RWPE1 (cell line): Measurements from ENCODE around the gene SYNJ1.

Source experiments
- CTCF ChIA-PET: fragments of 350-600 bp; sonication (Branson Sonifier 250); formaldehyde crosslinking; extraction: SDS; loops from one replicate; lab custom pipeline; 2021; lab: Yijun Ruan, JAX
- POLR2A ChIA-PET: fragments of 400-600 bp; formaldehyde crosslinking; extraction: SDS; loops from one replicate; lab custom pipeline; 2020; ENCODE audit warnings: antibody characterized with exemption; ENCODE audit not compliant: low non-redundant PET; lab: Yijun Ruan, JAX
- DNase-seq: peaks from one replicate; pipeline ENCODE4 v3.0.0; 2012; ENCODE audit warnings: low spot score
- H3K27ac ChIP-seq: fragments of 450-650 bp; 2 replicates; pipeline ENCODE4 v1.5.1; 2017
- TF ChIP-seq, protein P1 (sequence below): fragments of 450-650 bp; conservative IDR thresholded peaks from 2 replicates; pipeline ENCODE4 v1.5.1; 2017; ENCODE audit warnings: low read depth, mild to moderate bottlenecking

SYNJ1 gene

DNA sequence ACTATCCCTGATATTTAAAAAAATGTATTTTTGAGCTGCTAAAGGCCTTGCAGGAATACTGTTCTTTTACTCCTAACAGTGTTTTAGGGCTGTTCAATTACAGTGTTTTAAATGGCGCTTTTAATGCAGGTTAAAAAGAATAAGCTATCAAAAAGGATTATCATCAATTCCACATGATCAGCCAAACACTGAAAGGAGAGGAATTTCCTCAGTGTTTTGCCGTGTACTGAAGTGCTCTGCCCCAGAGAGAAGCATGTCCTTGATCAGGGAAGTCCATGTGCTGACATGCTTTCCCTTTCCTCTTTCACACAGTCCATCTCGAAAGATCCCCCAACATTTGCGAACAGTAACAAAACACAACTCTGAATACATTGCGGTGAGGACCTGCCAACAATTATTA lies 119.0 kb downstream of the SYNJ1 start:
- no peak overlapping the region for H3K27ac ChIP-seq
- TF ChIP-seq, protein P1, sequence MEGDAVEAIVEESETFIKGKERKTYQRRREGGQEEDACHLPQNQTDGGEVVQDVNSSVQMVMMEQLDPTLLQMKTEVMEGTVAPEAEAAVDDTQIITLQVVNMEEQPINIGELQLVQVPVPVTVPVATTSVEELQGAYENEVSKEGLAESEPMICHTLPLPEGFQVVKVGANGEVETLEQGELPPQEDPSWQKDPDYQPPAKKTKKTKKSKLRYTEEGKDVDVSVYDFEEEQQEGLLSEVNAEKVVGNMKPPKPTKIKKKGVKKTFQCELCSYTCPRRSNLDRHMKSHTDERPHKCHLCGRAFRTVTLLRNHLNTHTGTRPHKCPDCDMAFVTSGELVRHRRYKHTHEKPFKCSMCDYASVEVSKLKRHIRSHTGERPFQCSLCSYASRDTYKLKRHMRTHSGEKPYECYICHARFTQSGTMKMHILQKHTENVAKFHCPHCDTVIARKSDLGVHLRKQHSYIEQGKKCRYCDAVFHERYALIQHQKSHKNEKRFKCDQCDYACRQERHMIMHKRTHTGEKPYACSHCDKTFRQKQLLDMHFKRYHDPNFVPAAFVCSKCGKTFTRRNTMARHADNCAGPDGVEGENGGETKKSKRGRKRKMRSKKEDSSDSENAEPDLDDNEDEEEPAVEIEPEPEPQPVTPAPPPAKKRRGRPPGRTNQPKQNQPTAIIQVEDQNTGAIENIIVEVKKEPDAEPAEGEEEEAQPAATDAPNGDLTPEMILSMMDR: no peak
- DNase-seq: no peak
- CTCF ChIA-PET: interaction anchor here (0.5 to 1.9 kb wide), 3 partner anchors 8 to 514 kb away, joined by 3 to 9 read pairs (median 3); no protein-coding TSS in a partner anchor
- POLR2A ChIA-PET: no interaction called here

DNA sequence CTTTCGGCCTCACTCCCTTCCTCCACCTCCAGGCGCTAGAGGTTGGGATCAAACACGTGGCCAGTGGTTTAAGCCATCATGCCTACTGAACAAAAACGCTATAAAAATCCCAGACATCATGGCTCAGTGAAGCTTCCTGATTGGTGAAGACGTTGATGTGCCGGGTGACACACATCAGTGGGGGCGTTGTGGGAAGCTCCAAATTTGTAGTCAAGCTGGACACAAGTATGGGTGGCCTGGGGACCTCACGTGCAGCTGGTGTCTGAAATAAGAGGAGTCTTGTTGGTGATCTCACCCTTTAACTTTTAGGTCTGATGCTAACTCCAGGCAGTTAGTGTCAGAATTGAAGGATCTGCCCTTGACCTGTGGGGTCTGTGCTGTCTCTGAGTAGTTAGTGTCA lies 122.3 kb downstream of the SYNJ1 start:
- TF ChIP-seq, protein P1: no peak
- no peak overlapping the region for H3K27ac ChIP-seq
- CTCF ChIA-PET: interaction anchor here (0.6 kb wide), 1 partner anchor 17 kb away, joined by 3 read pairs; no protein-coding TSS in a partner anchor
- POLR2A ChIA-PET: interaction anchor here (0.7 kb wide), 1 partner anchor 204 kb away, joined by 9 read pairs; no protein-coding TSS in a partner anchor
- DNase-seq: no peak

DNA sequence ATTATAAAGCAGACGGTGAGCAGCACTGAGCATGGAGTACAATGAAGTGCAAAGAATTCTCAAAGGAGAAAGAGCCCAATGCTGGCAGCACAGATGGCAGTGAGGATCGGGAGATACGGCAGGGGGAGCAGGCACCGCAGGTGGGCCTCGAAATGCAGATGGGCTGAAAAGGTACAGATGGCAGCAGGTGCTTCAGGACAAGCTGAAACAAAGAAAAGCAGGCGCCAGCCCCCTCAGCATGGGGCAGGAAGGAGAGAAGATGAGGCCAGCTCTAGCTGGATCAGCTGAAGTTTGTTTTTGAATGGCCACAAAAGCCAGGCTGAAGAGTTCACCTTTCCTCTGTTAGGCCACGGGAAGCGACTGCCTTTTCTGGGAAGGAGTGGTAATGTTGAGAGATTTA lies 123.3 kb downstream of the SYNJ1 start:
- ChIA-PET CTCF (no interaction called here), POLR2A (no interaction called here)
- no peak overlapping the region for H3K27ac ChIP-seq
- TF ChIP-seq, protein P1: no peak
- DNase-seq: no peak

DNA sequence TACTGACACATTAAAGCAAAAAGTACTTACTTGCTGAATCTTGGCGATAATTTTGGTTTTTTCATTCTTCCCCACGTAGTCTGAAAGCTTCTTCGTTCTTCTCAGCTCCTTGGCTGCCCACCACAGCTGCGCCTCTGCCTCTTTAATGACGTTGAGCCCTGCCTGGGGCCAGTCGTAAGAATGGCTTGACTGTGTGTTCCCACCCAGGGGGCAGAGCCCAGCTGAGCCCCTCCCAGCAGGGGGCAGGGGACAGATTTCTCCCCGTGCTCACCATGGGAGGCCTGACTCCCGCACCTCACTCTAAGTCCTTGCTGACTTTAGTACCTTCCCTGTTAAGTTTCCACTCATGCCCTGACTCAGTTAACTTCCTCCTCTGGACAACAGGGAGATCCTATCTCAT lies 124.7 kb downstream of the SYNJ1 start:
- ChIA-PET POLR2A (no interaction called here), CTCF (no interaction called here)
- TF ChIP-seq, protein P1: no peak
- DNase-seq: no peak
- H3K27ac ChIP-seq: no peak overlapping the region

DNA sequence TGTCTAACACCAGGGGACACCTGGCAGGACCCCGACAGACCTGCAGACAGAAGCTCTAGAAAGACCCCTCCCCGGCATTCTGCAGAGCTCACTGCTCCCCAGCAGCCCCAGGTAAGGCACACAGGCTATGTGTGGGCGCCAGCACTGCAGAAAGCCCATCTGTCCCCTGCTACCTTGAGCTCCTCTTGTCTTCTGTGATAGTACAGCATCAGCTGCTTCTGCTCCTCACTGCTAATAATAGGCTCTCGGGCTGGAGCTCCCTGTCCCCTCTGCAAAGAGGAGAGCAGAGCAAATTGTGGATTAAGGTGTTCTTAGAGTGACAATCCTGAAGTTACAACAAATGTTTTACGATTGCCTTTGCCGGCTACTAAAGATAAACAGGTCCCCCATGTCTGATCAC lies 125.7 kb downstream of the SYNJ1 start:
- peak overlapping the region; percentile 41; the same call in 1 of the 2 replicates for H3K27ac ChIP-seq
- POLR2A ChIA-PET: no interaction called here
- no peak for DNase-seq
- TF ChIP-seq, protein P1: no peak
- CTCF ChIA-PET: interaction anchor here (1.0 to 2.0 kb wide), 5 partner anchors 8 to 821 kb away, joined by 3 to 14 read pairs (median 5); partner anchors contain the start of genes CFAP298 and MIS18A

DNA sequence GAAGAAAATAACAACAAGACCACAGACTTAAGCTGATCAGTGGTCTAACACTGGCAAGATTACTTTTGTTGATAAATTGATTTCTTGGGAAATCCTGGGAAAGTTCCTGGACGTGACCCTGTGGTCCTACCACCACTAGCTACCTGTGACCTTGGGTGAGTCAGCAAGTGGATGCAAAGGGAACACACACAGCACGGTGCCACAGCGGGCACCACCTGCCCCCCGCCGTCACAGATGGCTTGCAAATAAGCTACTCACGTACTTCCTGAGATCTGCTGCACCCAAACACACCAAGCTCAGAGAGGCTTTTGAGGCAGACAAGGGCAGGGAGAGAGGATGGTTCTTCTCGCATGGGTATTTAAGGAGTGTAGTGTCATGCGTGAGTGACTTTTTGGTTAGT lies 128.3 kb downstream of the SYNJ1 start:
- peak overlapping the region; percentile 37; the same call in 1 of the 2 replicates for H3K27ac ChIP-seq
- CTCF ChIA-PET: no interaction called here
- DNase-seq: no peak
- POLR2A ChIA-PET: no interaction called here
- TF ChIP-seq, protein P1: no peak
